GM23338 (cell line): ENCODE measurements around the gene IFNLR1.

Source experiments
- CREB1 ChIP-seq: fragments of 250-450 bp; sonication (Bioruptor Pico); IDR thresholded peaks from 2 replicates; pipeline ENCODE4 v1.5.0; 2020; ENCODE audit warnings: low read depth, mild to moderate bottlenecking, moderate library complexity
- EZH2 ChIP-seq: fragments of 200-600 bp; sonication (generic); IDR thresholded peaks from one replicate; pipeline ENCODE4 v1.8.0; 2017; ENCODE audit warnings: antibody characterized with exemption, mild to moderate bottlenecking, low read depth; ENCODE audit not compliant: unreplicated experiment
- EZH2phosphoT487 ChIP-seq: fragments of 200-600 bp; sonication (generic); IDR thresholded peaks from one replicate; pipeline ENCODE4 v1.8.1; 2018; ENCODE audit warnings: antibody characterized with exemption; ENCODE audit not compliant: unreplicated experiment
- JUNB ChIP-seq: IDR thresholded peaks from one replicate; pipeline ENCODE4 v1.6.1; 2016; ENCODE audit warnings: antibody characterized with exemption; ENCODE audit not compliant: unreplicated experiment
- NANOG ChIP-seq: IDR thresholded peaks from 2 replicates; pipeline ENCODE4 v1.6.1; 2016; ENCODE audit warnings: antibody characterized with exemption, borderline replicate concordance
- POLR2AphosphoS5 ChIP-seq: IDR thresholded peaks from 2 replicates; pipeline ENCODE4 v1.6.1; 2016; ENCODE audit warnings: antibody characterized with exemption, low read depth
- REST ChIP-seq: IDR thresholded peaks from one replicate; pipeline ENCODE4 v1.6.1; 2018; ENCODE audit warnings: antibody characterized with exemption; ENCODE audit not compliant: unreplicated experiment
- STAT1 ChIP-seq: IDR thresholded peaks from one replicate; pipeline ENCODE4 v1.6.1; 2016; ENCODE audit warnings: antibody characterized with exemption; ENCODE audit not compliant: unreplicated experiment
- ZNF331 ChIP-seq: fragments of 250-450 bp; sonication (Bioruptor Pico); IDR thresholded peaks from 2 replicates; pipeline ENCODE4 v1.5.0; 2020; ENCODE audit warnings: low read depth, mild to moderate bottlenecking, moderate library complexity
- TF ChIP-seq, protein P1 (sequence below), 2 experiments: fragments of 200-600 bp in 1 of 2; sonication (generic) in 1 of 2; conservative IDR thresholded peaks; 2 replicates each; pipeline versions ENCODE4 v1.5.1 to v1.6.1; 2016 to 2017; ENCODE audit warnings: antibody characterized with exemption in 2 of 2, low read depth in 2 of 2, mild to moderate bottlenecking in 2 of 2, moderate library complexity in 1 of 2

GRCh38 chr1:24127134-24127800 lies 59.8 kb downstream of the IFNLR1 start:
- TF ChIP-seq POLR2AphosphoS5: no peak
- no peak for TF ChIP-seq EZH2phosphoT487
- TF ChIP-seq, protein P1, sequence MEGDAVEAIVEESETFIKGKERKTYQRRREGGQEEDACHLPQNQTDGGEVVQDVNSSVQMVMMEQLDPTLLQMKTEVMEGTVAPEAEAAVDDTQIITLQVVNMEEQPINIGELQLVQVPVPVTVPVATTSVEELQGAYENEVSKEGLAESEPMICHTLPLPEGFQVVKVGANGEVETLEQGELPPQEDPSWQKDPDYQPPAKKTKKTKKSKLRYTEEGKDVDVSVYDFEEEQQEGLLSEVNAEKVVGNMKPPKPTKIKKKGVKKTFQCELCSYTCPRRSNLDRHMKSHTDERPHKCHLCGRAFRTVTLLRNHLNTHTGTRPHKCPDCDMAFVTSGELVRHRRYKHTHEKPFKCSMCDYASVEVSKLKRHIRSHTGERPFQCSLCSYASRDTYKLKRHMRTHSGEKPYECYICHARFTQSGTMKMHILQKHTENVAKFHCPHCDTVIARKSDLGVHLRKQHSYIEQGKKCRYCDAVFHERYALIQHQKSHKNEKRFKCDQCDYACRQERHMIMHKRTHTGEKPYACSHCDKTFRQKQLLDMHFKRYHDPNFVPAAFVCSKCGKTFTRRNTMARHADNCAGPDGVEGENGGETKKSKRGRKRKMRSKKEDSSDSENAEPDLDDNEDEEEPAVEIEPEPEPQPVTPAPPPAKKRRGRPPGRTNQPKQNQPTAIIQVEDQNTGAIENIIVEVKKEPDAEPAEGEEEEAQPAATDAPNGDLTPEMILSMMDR (conservative IDR thresholded peaks at IDR 0.05; ENCODE audit: low read depth in 2 of 2): no peak
- TF ChIP-seq EZH2: no peak
- no peak for TF ChIP-seq CREB1 (CRISPR knock-in tag)
- no peak for TF ChIP-seq REST
- no peak for TF ChIP-seq JUNB
- no peak for TF ChIP-seq STAT1
- no peak for TF ChIP-seq ZNF331 (CRISPR knock-in tag)
- TF ChIP-seq NANOG: no peak
